Cerebellar nuclear complex (tissue), 1 donor: ENCODE data around the gene ZNF773.
A peak's percentile ranks its signal among the peaks of the same experiment; 100 is the strongest.
"Not testable (repeated sequence)": the region's sequence is repeated elsewhere in the genome, so short reads cannot be mapped to it uniquely, and the experiment has no call there.

Experiments
- DNase-seq, 2 experiments: peaks; one replicate each; lab custom pipeline; 2025; lab: John Stamatoyannopoulos, UW

Gene ZNF773

GRCh38 chr19:57499680-57500395, at the start of gene ZNF773:
TSS of gene ZNF773 (plus strand) at chr19:57499938. CDS start at chr19:57500081, 143 bp downstream.
- DNase-seq, result peak in 1 of 2 experiments; percentile 67

GRCh38 chr19:57452307-57452706, 47.4 kb upstream of the ZNF773 start:
- no peak for DNase-seq

DNA sequence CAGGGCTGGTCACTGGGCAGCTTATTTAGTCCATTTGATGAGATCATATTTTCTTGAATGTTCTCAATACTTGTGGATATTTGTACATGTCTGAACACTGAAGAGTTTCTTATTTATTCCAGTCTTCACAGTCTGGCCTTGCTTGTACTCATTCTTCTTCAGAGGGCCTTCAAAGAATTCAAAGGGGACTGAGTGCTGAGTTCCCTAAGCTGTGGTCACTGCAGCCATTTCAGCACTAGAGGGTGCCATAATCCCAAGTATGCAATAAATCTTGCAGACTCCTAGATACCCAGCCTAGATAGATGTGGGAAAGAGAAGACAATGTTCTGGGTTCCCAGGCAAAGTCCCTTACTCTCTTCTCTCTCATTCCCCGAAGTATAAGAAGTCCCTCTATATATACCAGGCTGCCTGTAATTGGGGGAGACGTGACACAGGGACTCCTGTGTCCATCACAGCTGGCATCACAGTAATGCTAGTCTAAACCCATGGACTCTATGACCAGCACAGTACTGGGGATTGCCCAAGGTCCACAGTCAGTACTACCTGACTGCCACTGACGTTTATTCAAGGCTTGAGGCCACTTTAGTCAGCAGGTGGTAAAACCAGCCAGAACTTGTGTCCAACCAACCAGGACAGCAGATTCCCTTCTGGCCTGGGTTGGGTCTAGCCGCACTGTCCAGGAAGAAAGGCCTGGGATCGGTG, 33.9 kb upstream of the ZNF773 start:
- DNase-seq, result no peak

GRCh38 chr19:57466489-57466888, 33.2 kb upstream of the ZNF773 start:
- no peak for DNase-seq

DNA sequence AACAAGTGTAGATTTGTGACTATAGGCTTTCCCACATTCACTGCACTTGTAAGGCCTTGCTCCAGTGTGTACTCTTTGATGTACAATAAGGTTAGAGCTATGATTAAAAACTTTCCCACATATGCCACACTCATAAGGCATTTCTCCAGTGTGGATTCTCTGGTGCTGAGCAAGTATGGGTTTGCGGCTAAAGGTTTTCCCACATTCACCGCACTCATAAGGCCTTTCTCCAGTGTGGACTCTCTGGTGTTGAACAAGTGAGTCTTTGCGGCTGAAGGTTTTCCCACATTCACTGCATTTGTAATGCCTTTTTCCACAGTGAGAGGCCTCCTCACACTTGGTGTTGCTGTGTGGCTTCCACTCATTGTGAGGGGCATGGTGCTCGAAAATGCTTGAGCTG, 26.1 kb upstream of the ZNF773 start:
- DNase-seq, result no peak

- peak; percentile 45 to 97 for DNase-seq
Observed at GRCh38 chr19:57477191-57478008, 22.3 kb upstream of the ZNF773 start, which contains the start of gene ZNF772. TSS of gene ZNF772 (minus strand) at chr19:57477566. CDS start at chr19:57477309, 257 bp downstream.

DNA sequence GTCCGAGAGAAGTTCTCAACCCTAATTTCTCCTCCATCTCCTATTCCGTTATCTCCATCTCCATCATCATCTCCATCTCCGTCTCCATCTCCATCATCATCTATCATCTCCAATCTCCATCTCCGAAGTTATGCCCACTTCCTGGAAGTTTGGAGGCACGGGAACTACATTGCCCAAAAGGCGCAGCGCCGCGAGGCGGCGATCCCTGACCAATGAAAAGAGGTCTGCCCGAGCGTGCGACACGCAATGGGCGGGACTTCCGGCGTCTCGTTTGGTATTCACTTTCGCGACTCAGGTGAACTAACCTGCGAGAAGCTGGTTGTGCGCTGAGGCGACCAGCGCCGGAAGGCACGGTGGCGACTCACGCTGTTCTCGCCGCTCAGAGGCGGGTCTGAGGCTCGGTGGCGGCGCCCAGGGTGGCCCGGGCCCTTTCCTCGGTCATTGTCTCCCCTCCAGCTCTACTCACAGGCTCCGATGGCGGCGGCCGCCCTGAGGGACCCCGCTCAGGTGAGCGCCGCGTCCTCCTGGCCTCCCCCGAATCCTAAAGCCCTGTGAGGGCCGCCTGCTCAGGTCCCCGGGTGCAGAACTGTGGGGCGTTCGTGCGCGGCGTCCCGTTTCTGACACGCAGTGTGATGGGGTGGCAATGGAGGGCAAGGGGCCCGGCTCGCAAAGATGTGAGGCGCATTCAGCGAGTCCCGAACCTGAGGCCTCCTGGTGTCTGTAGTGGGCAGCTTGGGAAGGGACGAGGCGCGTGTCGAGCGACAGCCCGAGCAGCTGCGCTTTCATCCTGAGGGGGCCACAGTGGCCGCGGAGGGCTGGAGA, 12.1 kb upstream of the ZNF773 start, which contains the start of gene ZNF419:
Gene ZNF419, plus strand, starts transcription at position 274 of the 822 bp plus-strand sequence. Its CDS starts 201 bp downstream, at position 475.
- DNase-seq, result peak in 1 of 2 experiments; percentile 76

GRCh38 chr19:57488299-57488644, 11.5 kb upstream of the ZNF773 start:
- DNase-seq, result not testable (repeated sequence)

DNA sequence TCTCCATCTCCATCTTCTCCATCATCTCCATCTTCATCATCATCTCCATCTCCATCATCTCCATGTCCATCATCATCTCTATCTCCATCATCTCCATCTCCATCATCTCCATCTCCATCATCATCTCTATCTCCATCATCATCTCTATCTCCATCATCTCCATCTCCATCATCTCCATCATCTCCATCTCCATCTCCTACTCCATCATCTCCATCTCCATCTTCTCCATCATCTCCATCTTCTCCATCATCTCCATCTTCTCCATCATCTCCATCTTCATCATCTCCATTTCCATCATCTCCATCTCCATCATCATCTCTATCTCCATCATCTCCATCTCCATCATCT, 432 bp upstream of the ZNF773 start:
- DNase-seq, result not testable (repeated sequence)

DNA sequence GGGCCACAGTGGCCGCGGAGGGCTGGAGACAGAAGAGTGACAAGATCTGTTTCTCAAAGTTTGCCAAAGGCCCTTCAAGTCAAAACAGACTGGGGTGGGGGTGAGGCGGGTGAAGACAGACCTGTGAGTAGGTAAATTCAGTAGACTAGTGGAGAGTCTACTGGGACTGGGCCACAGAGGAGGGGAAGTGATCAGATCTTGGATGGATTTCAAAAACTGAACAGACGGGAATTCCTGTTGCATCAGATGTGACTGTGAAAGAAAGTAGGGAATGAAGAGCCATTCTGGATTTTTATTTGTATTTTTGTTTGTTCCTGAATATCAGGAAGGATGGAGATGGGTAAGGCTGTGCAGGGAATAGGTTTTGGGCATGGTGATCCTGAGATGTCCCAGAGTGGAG, 662 bp downstream of the ZNF773 start:
- DNase-seq, result not testable (repeated sequence)

- no peak for DNase-seq
Observed at GRCh38 chr19:57506163-57506562, 6.4 kb downstream of the ZNF773 start.

- DNase-seq, result no peak
Observed at GRCh38 chr19:57511484-57511883, 11.7 kb downstream of the ZNF773 start.

GRCh38 chr19:57512845-57513244, 13.1 kb downstream of the ZNF773 start:
- no peak for DNase-seq

GRCh38 chr19:57515255-57515654, 15.5 kb downstream of the ZNF773 start:
- no peak for DNase-seq

- not testable (repeated sequence) for DNase-seq
Observed at GRCh38 chr19:57518021-57518420, 18.3 kb downstream of the ZNF773 start.

DNA sequence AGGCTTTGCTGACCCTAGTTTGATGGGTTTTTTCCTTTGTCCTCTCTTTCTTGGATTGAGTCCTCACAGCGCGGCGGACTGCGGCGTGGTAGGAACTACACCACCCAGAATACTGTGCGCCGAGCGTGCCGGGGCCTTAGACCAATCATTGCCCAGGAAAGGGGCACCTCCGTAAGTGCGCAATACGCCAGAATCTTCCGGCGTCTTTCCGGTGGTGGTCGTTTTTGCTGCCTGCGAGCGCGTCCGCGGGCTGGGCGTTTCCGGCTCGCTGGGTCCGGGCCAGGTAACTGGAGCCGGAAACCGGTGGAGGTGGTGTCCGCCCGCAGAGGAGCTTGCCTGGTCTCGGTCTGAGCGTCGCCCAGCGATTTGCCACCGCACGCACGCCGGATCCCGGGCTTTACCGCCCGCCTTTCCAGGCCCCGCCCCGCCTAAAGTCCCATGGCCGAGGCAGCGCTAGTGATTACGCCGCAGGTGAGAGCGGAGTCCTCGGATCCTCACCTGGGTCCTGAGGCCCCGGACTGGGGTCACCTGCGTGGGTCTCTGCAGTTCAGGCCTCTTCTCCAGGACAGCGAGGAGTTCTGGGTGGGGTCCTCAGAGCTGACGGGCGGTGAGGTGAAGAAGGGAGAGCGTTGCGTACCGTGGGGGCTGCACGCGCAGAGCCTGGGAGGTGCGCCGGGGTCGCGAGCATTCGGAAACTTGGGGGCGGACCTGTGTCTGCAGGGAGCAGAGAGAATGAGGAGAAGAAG, 27.6 kb downstream of the ZNF773 start, which contains the start of gene ZNF549:
Gene ZNF549, plus strand, starts transcription at position 221 of the 746 bp plus-strand sequence. Its CDS starts 218 bp downstream, at position 439.
- peak; percentile 36 to 86 for DNase-seq

GRCh38 chr19:57537953-57538547, 38.3 kb downstream of the ZNF773 start:
- DNase-seq, result no peak

GRCh38 chr19:57546513-57546912, 46.8 kb downstream of the ZNF773 start:
- DNase-seq, result no peak

GRCh38 chr19:57552432-57552831, 52.7 kb downstream of the ZNF773 start:
- no peak for DNase-seq

GRCh38 chr19:57557659-57558058, 57.9 kb downstream of the ZNF773 start:
- no peak for DNase-seq
